Ramos (cell line): ENCODE data around the gene CXorf49B.

Experiments used
- in situ Hi-C: fragments of 300-500 bp; cut with MboI; formaldehyde crosslinking; loops from one replicate; pipeline ENCODE4 v1.14.3; 2022; ENCODE audit warnings: low sequenced_read_pairs; ENCODE audit not compliant: unreplicated experiment

The CXorf49B gene

DNA sequence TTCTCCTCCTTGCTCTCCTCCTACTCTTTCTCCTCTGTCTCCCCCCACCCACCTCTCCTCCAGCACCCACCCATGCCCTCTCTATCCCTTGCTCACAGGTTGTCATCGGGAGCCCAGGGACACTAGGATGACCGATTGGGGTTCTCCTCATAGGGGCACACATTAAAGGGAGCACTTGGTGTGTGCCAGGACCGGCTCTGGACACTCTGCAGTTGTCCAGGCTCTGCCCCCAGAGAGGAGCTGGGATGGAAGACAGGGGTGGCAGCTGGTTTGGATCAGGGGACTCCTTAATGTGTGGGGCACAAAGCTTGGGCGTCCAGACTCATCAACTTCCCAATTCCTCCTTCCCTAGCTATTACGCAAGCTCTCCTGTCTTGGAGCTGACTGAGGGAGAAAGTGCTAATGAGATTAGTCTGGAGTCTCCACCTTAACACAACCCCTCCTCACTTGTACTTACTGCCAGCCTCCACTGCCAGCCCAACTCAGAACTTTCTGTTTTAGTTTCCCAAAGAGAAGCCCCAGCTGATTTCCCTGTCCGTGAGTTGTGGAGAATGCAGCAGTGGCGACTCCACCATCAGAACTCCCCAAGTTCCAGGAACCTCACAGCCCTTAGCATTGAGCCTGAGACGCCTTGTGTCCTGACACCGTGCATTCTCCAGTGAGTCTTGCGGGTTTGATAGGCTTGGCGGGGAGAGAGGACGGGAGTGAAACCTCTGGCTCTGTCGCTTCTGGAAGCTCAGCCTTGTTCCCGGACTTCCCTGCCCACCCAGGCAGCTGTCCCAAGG lies 52.2 kb downstream of the CXorf49B start:
- in situ Hi-C loops, result no loop called here

DNA sequence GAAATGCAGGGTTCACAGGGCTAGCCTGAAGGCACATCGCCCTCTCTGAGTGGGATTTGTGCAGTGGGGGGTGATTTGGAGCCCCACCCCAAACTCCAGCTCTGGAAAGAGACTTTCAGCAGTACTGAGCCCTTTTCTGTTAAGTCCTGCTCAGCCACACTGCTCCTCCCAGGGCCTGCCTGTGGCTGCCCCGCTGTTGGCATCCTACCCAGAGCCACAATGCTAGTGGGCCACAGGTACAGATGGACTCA lies 52.7 kb downstream of the CXorf49B start:
- in situ Hi-C loops, result no loop called here
